HG02852 (cell line): Measurements from ENCODE around the gene RFTN1.
A peak's percentile ranks its signal among the peaks of the same experiment; 100 is the strongest.

ENCODE experiments used
- ATAC-seq: cut with Tn5 transposase; IDR thresholded peaks from one replicate; pipeline ENCODE4 v1.9.1; 2021; ENCODE audit warnings: mild to moderate bottlenecking, moderate library complexity; ENCODE audit not compliant: unreplicated experiment

The RFTN1 gene

GRCh38 chr3:16513141-16514020 lies at the start of gene RFTN1:
TSS of gene RFTN1 (minus strand) at chr3:16513699. CDS start at chr3:16493869, 19,830 bp downstream.
- no peak for ATAC-seq

GRCh38 chr3:16559653-16560365 lies 46.3 kb upstream of the RFTN1 start:
- no peak for ATAC-seq

GRCh38 chr3:16554126-16554525 lies 40.6 kb upstream of the RFTN1 start:
- ATAC-seq: no peak

- no peak for ATAC-seq
These were observed 39.3 kb upstream of the RFTN1 start for GRCh38 chr3:16552757-16553156.

- ATAC-seq: no peak
These were observed 38.0 kb upstream of the RFTN1 start for GRCh38 chr3:16551342-16551976.

GRCh38 chr3:16550676-16551341 lies 37.3 kb upstream of the RFTN1 start:
- ATAC-seq: peak; percentile 91

GRCh38 chr3:16550305-16550675 lies 36.8 kb upstream of the RFTN1 start:
- no peak for ATAC-seq

GRCh38 chr3:16548721-16549120 lies 35.2 kb upstream of the RFTN1 start:
- ATAC-seq: no peak

GRCh38 chr3:16547561-16548357 lies 34.3 kb upstream of the RFTN1 start:
- ATAC-seq: no peak

GRCh38 chr3:16546186-16547010 lies 32.9 kb upstream of the RFTN1 start:
- ATAC-seq: no peak

- ATAC-seq: no peak
These were observed 32.1 kb upstream of the RFTN1 start for GRCh38 chr3:16545413-16546185.

- no peak for ATAC-seq
These were observed 29.9 kb upstream of the RFTN1 start for GRCh38 chr3:16543242-16543864.

- ATAC-seq: no peak
These were observed 25.0 kb upstream of the RFTN1 start for GRCh38 chr3:16538507-16538906.

- no peak for ATAC-seq
These were observed 23.5 kb upstream of the RFTN1 start for GRCh38 chr3:16536996-16537395.

GRCh38 chr3:16536344-16536663 lies 22.8 kb upstream of the RFTN1 start:
- ATAC-seq: no peak

GRCh38 chr3:16534640-16535262 lies 21.3 kb upstream of the RFTN1 start:
- ATAC-seq: no peak

GRCh38 chr3:16533928-16534574 lies 20.6 kb upstream of the RFTN1 start:
- no peak for ATAC-seq
